ENCODE results near the gene C13orf42.

DNA sequence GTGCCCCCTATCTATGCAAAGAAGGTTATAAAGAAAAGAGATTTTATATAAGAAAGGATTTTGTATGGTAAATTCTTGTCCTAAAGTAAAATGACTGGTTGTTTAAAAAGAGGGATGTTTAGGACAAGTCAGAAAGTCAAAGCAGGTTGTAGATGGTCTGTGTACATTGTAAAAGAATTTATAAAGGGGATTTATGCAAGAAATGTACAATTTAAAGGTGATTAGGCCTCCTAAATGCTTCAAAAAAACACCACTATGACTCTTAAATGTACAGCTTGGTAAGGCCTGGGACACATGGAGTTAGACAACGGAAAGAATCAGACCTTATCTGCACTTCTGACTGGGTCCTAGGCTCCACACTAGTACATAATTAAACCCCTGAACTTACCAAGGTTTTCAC, 19.3 kb upstream of the C13orf42 start:
- TF ChIP-seq POLR2A (IDR thresholded peaks at IDR 0.05): no peak
- TF ChIP-seq CTCF (IDR thresholded peaks at IDR 0.05): no peak
